Measurements from ENCODE around the gene CAMTA1. TPM values are rescaled to one million over a fixed set of nuclear protein-coding genes. Genes with fewer than 3 reads are reported as not detected.

CAMTA1 gene
- total and polyA plus RNA-seq, 4 donors = 18.0 to 93.5 (median 35.8) TPM

DNA sequence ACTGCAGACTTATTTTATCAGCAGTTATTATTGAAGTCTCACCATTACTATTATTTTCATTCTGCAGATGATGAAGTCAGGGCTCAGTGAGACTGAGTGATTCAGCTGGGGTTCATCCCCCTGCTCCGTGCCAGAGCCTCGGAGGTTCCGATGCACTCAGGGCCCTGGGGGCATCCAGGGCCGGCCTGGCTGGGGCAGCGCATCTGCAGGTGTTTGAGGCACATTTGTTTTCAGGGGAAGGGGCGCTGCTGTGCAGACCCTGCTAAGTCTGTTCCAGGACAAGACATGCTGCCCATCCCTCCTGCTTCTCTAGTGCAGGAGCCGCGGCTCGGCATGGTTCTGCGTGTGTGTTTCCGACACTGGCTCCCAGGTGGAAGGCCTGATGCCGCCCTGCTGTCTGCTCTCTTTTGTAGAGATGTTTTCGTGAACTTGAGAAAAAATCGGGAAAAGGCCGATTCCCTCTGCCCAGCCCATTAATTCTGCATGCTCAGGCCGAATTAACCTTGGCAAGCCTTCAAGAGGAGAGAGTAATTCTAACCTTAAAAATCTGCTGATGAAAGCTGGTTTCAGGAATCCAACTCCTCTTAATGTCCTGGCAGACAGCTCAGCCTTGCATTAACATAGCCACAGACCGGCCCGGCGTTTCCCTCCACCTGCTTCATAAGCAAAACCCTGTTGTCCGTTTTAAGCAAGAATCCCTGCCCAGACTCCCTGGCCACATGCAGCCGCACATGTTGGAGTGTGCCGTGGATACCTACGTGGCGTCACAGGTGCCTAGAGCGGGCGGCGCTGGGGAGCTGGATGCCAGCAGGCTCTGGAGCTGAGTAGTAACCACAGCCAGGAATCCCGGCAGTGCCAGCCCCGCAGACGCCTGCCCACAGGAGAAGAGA, 669.9 kb downstream of the CAMTA1 start:
- no peak for DNase-seq (ENCODE audit: low spot score)
- H3K27ac ChIP-seq (ENCODE audit: low read depth in 1 of 2, low read length in 2 of 2) = no peak overlapping the region
- H3K9me3 ChIP-seq (ENCODE audit: control insufficient read depth in 4 of 4, low read length in 3 of 4) = no peaks in the 10 kb centered on the region
- H3K4me1 ChIP-seq (ENCODE audit: control insufficient read depth in 4 of 4, insufficient read depth in 4 of 4, low read length in 3 of 4) = peaks cover 0 to 11% (median 4%) of the 10 kb centered on the region in 4 donors
- 83% methylated on average over 30 of the region's 30 CpGs for WGBS
- no peak overlapping the region for H3K4me3 ChIP-seq (ENCODE audit: low read depth in 1 of 3, low read length in 3 of 3)
- no peaks in the 10 kb centered on the region for H3K36me3 ChIP-seq (ENCODE audit: control insufficient read depth in 4 of 4, insufficient read depth in 3 of 4, low read depth in 1 of 4, low read length in 3 of 4)
- H3K27me3 ChIP-seq (ENCODE audit: control insufficient read depth in 4 of 4, insufficient read depth in 4 of 4, low read length in 3 of 4) = no peaks in the 10 kb centered on the region
- H3K9ac ChIP-seq (ENCODE audit: low read depth in 1 of 2, low read length in 2 of 2) = no peak overlapping the region
- no peak for TF ChIP-seq GABPA (IDR thresholded peaks at IDR 0.05 in 1 of 2, conservative IDR thresholded peaks at IDR 0.05 in 1 of 2)
- TF ChIP-seq, protein P1, sequence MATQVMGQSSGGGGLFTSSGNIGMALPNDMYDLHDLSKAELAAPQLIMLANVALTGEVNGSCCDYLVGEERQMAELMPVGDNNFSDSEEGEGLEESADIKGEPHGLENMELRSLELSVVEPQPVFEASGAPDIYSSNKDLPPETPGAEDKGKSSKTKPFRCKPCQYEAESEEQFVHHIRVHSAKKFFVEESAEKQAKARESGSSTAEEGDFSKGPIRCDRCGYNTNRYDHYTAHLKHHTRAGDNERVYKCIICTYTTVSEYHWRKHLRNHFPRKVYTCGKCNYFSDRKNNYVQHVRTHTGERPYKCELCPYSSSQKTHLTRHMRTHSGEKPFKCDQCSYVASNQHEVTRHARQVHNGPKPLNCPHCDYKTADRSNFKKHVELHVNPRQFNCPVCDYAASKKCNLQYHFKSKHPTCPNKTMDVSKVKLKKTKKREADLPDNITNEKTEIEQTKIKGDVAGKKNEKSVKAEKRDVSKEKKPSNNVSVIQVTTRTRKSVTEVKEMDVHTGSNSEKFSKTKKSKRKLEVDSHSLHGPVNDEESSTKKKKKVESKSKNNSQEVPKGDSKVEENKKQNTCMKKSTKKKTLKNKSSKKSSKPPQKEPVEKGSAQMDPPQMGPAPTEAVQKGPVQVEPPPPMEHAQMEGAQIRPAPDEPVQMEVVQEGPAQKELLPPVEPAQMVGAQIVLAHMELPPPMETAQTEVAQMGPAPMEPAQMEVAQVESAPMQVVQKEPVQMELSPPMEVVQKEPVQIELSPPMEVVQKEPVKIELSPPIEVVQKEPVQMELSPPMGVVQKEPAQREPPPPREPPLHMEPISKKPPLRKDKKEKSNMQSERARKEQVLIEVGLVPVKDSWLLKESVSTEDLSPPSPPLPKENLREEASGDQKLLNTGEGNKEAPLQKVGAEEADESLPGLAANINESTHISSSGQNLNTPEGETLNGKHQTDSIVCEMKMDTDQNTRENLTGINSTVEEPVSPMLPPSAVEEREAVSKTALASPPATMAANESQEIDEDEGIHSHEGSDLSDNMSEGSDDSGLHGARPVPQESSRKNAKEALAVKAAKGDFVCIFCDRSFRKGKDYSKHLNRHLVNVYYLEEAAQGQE (IDR thresholded peaks at IDR 0.05) = no peak
- TF ChIP-seq TAF1 (conservative IDR thresholded peaks at IDR 0.05) = no peak
- no peak for TF ChIP-seq HNF4A (conservative IDR thresholded peaks at IDR 0.05)
- TF ChIP-seq, protein P2, sequence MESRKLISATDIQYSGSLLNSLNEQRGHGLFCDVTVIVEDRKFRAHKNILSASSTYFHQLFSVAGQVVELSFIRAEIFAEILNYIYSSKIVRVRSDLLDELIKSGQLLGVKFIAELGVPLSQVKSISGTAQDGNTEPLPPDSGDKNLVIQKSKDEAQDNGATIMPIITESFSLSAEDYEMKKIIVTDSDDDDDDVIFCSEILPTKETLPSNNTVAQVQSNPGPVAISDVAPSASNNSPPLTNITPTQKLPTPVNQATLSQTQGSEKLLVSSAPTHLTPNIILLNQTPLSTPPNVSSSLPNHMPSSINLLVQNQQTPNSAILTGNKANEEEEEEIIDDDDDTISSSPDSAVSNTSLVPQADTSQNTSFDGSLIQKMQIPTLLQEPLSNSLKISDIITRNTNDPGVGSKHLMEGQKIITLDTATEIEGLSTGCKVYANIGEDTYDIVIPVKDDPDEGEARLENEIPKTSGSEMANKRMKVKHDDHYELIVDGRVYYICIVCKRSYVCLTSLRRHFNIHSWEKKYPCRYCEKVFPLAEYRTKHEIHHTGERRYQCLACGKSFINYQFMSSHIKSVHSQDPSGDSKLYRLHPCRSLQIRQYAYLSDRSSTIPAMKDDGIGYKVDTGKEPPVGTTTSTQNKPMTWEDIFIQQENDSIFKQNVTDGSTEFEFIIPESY (IDR thresholded peaks at IDR 0.05) = no peak
- TF ChIP-seq, protein P3, sequence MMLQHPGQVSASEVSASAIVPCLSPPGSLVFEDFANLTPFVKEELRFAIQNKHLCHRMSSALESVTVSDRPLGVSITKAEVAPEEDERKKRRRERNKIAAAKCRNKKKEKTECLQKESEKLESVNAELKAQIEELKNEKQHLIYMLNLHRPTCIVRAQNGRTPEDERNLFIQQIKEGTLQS (IDR thresholded peaks at IDR 0.05) = no peak
- TF ChIP-seq EGR1 (IDR thresholded peaks at IDR 0.05; ENCODE audit: low read depth in 2 of 2) = no peak
- no peak for TF ChIP-seq JUND (IDR thresholded peaks at IDR 0.05)
- no peak for TF ChIP-seq HNF4G (IDR thresholded peaks at IDR 0.05)
- TF ChIP-seq FOXA2 (IDR thresholded peaks at IDR 0.05) = no peak

GRCh38 chr1:7455796-7456721, 670.8 kb downstream of the CAMTA1 start:
- H3K9ac ChIP-seq (ENCODE audit: low read depth in 1 of 2, low read length in 2 of 2) = no peak overlapping the region
- TF ChIP-seq JUND (IDR thresholded peaks at IDR 0.05) (no peak), EGR1 (IDR thresholded peaks at IDR 0.05; ENCODE audit: low read depth in 2 of 2) (no peak), TAF1 (conservative IDR thresholded peaks at IDR 0.05) (no peak), HNF4A (conservative IDR thresholded peaks at IDR 0.05) (no peak), HNF4G (IDR thresholded peaks at IDR 0.05) (no peak), GABPA (IDR thresholded peaks at IDR 0.05 in 1 of 2, conservative IDR thresholded peaks at IDR 0.05 in 1 of 2) (no peak), CTCF (IDR thresholded peaks at IDR 0.05; ENCODE audit: low read depth, low read length, missing input control) (no peak)
- TF ChIP-seq, protein P2 (IDR thresholded peaks at IDR 0.05) = no peak
- TF ChIP-seq, protein P3 (IDR thresholded peaks at IDR 0.05) = no peak
- TF ChIP-seq, protein P1 (IDR thresholded peaks at IDR 0.05) = no peak

More at GRCh38 chr1:7455796-7456721, 670.8 kb downstream of the CAMTA1 start:
- Histone ChIP-seq H3K27ac (ENCODE audit: low read depth in 1 of 2, low read length in 2 of 2) (no peak overlapping the region), H3K4me3 (ENCODE audit: low read depth in 1 of 3, low read length in 3 of 3) (no peak overlapping the region), H3K4me1 (ENCODE audit: control insufficient read depth in 4 of 4, insufficient read depth in 4 of 4, low read length in 3 of 4) (peaks cover 0 to 11% (median 4%) of the 10 kb centered on the region in 4 donors), H3K27me3 (ENCODE audit: control insufficient read depth in 4 of 4, insufficient read depth in 4 of 4, low read length in 3 of 4) (no peaks in the 10 kb centered on the region), H3K9me3 (ENCODE audit: control insufficient read depth in 4 of 4, low read length in 3 of 4) (no peaks in the 10 kb centered on the region), H3K36me3 (ENCODE audit: control insufficient read depth in 4 of 4, insufficient read depth in 3 of 4, low read depth in 1 of 4, low read length in 3 of 4) (no peaks in the 10 kb centered on the region)
- 89% methylated on average over 15 of the region's 15 CpGs for WGBS
- no peak for DNase-seq (ENCODE audit: low spot score)

All from liver (tissue), 9 donors.